ENCODE measurements around the gene MICALL2.

Gene MICALL2

DNA sequence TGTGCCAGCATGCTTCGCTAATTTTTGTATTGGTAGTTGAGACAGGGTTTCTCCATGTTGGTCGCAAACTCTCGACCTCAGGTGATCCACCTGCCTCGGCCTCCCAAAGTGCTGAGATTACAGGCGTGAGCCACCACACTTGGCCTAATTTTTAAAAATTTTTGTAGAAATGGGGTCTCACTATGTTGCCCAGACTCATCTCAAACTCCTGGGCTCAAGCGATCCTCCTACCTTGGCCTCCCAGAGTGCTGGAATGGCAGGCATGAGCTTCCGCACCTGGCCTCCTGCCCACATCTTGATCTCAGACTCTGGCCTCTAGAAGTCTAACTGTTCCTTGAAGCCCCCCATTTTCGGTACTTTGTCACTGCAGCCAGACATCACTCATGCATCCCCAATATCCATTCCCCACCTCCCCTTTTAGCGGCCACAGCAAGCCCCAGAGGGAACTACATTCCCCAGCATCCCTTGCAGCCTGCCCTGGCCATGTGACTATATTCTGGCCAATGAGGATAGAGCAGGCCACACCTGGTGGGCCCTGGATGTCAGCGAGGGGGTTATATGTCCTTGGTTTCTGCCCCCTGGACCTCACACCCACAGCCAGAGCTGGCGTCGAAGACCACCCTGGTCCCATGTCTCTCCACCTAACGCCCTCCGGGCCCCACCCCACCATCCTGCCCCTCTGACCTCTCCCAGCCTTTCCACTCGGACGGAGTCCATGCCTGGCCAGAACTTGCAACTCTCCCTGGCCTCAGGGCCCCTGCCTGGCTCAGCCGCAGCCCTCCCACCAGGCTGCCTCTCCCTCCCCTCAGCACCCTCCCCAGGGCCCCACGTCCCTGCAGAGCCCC lies 33.8 kb downstream of the MICALL2 start:
- ChIA-PET CTCF (interaction anchor here (0.6 to 1.5 kb wide), 3 partner anchors 8 to 200 kb away, joined by 3 to 7 read pairs (median 5); no protein-coding TSS in a partner anchor), POLR2A (no interaction called here)
- TF ChIP-seq ZIC2 (tag by site-specific recombination; IDR thresholded peaks at IDR 0.05) = peak; percentile 48; the same call in 1 of the 2 replicates
- TF ChIP-seq ZBTB20 (tag by site-specific recombination; IDR thresholded peaks at IDR 0.05) = peak; percentile 31; the same call in 1 of the 2 replicates
- peak; percentile 57; the same call in 1 of the 2 replicates for TF ChIP-seq GLIS2 (tag by site-specific recombination; IDR thresholded peaks at IDR 0.05)
- no peak for TF ChIP-seq ZNF837 (tag by site-specific recombination; IDR thresholded peaks at IDR 0.05)
- TF ChIP-seq, protein P1, sequence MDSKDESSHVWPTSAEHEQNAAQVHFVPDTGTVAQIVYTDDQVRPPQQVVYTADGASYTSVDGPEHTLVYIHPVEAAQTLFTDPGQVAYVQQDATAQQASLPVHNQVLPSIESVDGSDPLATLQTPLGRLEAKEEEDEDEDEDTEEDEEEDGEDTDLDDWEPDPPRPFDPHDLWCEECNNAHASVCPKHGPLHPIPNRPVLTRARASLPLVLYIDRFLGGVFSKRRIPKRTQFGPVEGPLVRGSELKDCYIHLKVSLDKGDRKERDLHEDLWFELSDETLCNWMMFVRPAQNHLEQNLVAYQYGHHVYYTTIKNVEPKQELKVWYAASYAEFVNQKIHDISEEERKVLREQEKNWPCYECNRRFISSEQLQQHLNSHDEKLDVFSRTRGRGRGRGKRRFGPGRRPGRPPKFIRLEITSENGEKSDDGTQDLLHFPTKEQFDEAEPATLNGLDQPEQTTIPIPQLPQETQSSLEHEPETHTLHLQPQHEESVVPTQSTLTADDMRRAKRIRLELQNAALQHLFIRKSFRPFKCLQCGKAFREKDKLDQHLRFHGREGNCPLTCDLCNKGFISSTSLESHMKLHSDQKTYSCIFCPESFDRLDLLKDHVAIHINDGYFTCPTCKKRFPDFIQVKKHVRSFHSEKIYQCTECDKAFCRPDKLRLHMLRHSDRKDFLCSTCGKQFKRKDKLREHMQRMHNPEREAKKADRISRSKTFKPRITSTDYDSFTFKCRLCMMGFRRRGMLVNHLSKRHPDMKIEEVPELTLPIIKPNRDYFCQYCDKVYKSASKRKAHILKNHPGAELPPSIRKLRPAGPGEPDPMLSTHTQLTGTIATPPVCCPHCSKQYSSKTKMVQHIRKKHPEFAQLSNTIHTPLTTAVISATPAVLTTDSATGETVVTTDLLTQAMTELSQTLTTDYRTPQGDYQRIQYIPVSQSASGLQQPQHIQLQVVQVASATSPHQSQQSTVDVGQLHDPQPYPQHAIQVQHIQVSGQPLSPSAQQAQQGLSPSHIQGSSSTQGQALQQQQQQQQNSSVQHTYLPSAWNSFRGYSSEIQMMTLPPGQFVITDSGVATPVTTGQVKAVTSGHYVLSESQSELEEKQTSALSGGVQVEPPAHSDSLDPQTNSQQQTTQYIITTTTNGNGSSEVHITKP (tag by site-specific recombination; IDR thresholded peaks at IDR 0.05) = peak; percentile 36; the same call in 1 of the 2 replicates
- TF ChIP-seq HOXD13 (CRISPR knock-in tag; IDR thresholded peaks at IDR 0.05; ENCODE audit: borderline replicate concordance) = no peak
- peak; percentile 55; the same call in 1 of the 2 replicates for TF ChIP-seq ZNF121 (tag by site-specific recombination; IDR thresholded peaks at IDR 0.05)
- TF ChIP-seq, protein P2, sequence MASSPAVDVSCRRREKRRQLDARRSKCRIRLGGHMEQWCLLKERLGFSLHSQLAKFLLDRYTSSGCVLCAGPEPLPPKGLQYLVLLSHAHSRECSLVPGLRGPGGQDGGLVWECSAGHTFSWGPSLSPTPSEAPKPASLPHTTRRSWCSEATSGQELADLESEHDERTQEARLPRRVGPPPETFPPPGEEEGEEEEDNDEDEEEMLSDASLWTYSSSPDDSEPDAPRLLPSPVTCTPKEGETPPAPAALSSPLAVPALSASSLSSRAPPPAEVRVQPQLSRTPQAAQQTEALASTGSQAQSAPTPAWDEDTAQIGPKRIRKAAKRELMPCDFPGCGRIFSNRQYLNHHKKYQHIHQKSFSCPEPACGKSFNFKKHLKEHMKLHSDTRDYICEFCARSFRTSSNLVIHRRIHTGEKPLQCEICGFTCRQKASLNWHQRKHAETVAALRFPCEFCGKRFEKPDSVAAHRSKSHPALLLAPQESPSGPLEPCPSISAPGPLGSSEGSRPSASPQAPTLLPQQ (tag by site-specific recombination; IDR thresholded peaks at IDR 0.05) = peak; percentile 78
- TF ChIP-seq GLIS1 (tag by site-specific recombination; IDR thresholded peaks at IDR 0.05) = 0 out of 2 replicates have a peak, but pooled peaks have one; percentile 42
- no peak for TF ChIP-seq GFI1B (tag by site-specific recombination; IDR thresholded peaks at IDR 0.05)
- TF ChIP-seq ZNF654 (tag by site-specific recombination; IDR thresholded peaks at IDR 0.05; ENCODE audit: low read depth) = no peak
- TF ChIP-seq ZFP69B (tag by site-specific recombination; IDR thresholded peaks at IDR 0.05) = peak; percentile 78
- no peak for TF ChIP-seq ZNF658 (tag by site-specific recombination; IDR thresholded peaks at IDR 0.05)
- no peaks in the 10 kb centered on the region for H3K9me3 ChIP-seq (ENCODE audit: control insufficient read depth, insufficient read depth, low read depth, low read length)
- H3K27ac ChIP-seq (ENCODE audit: extremely low read depth, low read depth, low read length) = no peak overlapping the region
- H3K36me3 ChIP-seq (ENCODE audit: control insufficient read depth in 2 of 2, insufficient read depth in 1 of 2, low read length in 2 of 2) = no peaks in the 10 kb centered on the region
- no peaks in the 10 kb centered on the region; the same call in 1 of the 2 replicates for H3K4me1 ChIP-seq (ENCODE audit: control insufficient read depth, insufficient read depth, low read length)
- H3K4me3 ChIP-seq (ENCODE audit: low read depth, low read length) = no peak overlapping the region

DNA sequence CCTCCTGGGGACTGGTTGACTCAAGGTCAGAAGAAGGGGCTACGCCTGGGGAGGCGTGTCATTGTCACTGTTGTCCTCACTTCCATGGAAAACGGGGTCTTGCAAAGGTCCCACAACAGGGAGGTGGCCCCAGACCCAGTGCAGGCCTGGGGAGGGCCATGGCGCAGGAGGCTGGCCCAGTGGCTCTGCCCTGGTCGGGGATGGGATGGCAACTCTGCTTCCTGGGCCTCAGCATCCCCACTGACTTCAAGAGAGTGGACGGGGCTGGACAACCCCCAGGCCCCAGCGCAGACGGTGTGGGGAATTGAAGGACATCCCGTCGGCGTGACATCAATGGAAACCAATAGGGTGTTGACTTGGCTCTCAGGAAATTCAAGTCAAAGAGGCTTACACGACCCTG lies 35.2 kb downstream of the MICALL2 start:
- CTCF ChIA-PET = interaction anchor here (0.6 to 1.5 kb wide), 3 partner anchors 9 to 359 kb away, joined by 3 to 7 read pairs (median 5); no protein-coding TSS in a partner anchor
- H3K9me3 ChIP-seq (ENCODE audit: control insufficient read depth, insufficient read depth, low read depth, low read length) = no peaks in the 10 kb centered on the region
- POLR2A ChIA-PET = no interaction called here
- H3K27ac ChIP-seq (ENCODE audit: extremely low read depth, low read depth, low read length) = no peak overlapping the region
- H3K4me1 ChIP-seq (ENCODE audit: control insufficient read depth, insufficient read depth, low read length) = no peaks in the 10 kb centered on the region; the same call in 1 of the 2 replicates
- H3K4me3 ChIP-seq (ENCODE audit: low read depth, low read length) = no peak overlapping the region
- H3K36me3 ChIP-seq (ENCODE audit: control insufficient read depth in 2 of 2, insufficient read depth in 1 of 2, low read length in 2 of 2) = no peaks in the 10 kb centered on the region
- TF ChIP-seq REPIN1 (tag by site-specific recombination; IDR thresholded peaks at IDR 0.05; ENCODE audit: low read depth) = no peak
- TF ChIP-seq, protein P3, sequence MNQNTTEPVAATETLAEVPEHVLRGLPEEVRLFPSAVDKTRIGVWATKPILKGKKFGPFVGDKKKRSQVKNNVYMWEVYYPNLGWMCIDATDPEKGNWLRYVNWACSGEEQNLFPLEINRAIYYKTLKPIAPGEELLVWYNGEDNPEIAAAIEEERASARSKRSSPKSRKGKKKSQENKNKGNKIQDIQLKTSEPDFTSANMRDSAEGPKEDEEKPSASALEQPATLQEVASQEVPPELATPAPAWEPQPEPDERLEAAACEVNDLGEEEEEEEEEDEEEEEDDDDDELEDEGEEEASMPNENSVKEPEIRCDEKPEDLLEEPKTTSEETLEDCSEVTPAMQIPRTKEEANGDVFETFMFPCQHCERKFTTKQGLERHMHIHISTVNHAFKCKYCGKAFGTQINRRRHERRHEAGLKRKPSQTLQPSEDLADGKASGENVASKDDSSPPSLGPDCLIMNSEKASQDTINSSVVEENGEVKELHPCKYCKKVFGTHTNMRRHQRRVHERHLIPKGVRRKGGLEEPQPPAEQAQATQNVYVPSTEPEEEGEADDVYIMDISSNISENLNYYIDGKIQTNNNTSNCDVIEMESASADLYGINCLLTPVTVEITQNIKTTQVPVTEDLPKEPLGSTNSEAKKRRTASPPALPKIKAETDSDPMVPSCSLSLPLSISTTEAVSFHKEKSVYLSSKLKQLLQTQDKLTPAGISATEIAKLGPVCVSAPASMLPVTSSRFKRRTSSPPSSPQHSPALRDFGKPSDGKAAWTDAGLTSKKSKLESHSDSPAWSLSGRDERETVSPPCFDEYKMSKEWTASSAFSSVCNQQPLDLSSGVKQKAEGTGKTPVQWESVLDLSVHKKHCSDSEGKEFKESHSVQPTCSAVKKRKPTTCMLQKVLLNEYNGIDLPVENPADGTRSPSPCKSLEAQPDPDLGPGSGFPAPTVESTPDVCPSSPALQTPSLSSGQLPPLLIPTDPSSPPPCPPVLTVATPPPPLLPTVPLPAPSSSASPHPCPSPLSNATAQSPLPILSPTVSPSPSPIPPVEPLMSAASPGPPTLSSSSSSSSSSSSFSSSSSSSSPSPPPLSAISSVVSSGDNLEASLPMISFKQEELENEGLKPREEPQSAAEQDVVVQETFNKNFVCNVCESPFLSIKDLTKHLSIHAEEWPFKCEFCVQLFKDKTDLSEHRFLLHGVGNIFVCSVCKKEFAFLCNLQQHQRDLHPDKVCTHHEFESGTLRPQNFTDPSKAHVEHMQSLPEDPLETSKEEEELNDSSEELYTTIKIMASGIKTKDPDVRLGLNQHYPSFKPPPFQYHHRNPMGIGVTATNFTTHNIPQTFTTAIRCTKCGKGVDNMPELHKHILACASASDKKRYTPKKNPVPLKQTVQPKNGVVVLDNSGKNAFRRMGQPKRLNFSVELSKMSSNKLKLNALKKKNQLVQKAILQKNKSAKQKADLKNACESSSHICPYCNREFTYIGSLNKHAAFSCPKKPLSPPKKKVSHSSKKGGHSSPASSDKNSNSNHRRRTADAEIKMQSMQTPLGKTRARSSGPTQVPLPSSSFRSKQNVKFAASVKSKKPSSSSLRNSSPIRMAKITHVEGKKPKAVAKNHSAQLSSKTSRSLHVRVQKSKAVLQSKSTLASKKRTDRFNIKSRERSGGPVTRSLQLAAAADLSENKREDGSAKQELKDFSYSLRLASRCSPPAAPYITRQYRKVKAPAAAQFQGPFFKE (tag by site-specific recombination; IDR thresholded peaks at IDR 0.05; ENCODE audit: borderline replicate concordance) = no peak
- no peak for TF ChIP-seq ZNF174 (tag by site-specific recombination; IDR thresholded peaks at IDR 0.05)
- no peak for TF ChIP-seq ZNF48 (tag by site-specific recombination; IDR thresholded peaks at IDR 0.05)
- no peak for TF ChIP-seq ZNF324 (tag by site-specific recombination; IDR thresholded peaks at IDR 0.05)
- no peak for TF ChIP-seq ZNF184 (tag by site-specific recombination; IDR thresholded peaks at IDR 0.05)
- TF ChIP-seq ZNF549 (tag by site-specific recombination; IDR thresholded peaks at IDR 0.05) = no peak
- TF ChIP-seq ZIC2 (tag by site-specific recombination; IDR thresholded peaks at IDR 0.05) = no peak
- no peak for TF ChIP-seq ZBTB20 (tag by site-specific recombination; IDR thresholded peaks at IDR 0.05)
- no peak for TF ChIP-seq SCRT2 (tag by site-specific recombination; IDR thresholded peaks at IDR 0.05)

Data from HEK293 (cell line).